HCEC 1CT (cell line): ENCODE results near the gene IQSEC2.

Experiments used
- DNase-seq: peaks from one replicate; pipeline ENCODE4 v3.0.0-alpha.2; 2017

IQSEC2 gene

DNA sequence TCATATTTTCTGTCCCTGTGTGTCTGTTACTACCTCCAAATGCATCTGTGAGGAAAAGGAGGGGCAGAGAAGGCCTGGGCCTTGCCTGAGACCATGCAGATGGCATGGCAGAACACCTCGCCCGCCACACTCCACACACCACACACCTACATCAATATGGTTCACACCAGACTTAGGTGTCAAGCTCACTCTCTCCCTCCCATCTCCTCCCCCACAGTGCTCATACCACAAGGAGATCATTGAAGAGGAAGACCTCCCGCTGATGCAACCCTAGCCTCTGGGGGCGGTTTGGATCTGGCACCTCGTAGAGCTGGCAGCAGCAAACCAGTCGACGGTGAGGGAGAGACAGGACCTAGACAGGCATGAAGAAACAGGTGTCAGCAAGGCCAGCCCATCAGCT is 39.8 kb downstream of the IQSEC2 start:
- no peak for DNase-seq

DNA sequence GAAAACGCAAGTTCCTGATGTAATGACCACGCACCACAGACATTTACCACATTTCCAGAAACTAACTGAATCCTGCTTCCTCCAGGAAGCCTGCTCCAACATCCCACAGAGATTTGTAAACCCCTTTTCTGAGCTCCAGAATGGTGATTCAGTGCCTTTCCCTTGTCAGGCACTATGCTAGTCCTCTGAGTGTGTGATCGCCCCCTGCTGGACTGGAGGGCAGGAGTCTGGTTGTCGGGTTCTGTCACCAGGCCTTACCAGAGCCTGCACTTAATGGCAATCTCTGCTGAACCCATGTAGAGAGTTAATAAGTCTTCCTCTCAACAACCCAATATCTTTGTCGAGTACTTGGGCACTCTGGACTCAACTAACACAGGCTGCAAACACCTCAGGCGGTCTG is 41.9 kb downstream of the IQSEC2 start:
- no peak for DNase-seq

- DNase-seq = no peak
Observed at GRCh38 chrX:53237056-53237455, 44.3 kb downstream of the IQSEC2 start.

DNA sequence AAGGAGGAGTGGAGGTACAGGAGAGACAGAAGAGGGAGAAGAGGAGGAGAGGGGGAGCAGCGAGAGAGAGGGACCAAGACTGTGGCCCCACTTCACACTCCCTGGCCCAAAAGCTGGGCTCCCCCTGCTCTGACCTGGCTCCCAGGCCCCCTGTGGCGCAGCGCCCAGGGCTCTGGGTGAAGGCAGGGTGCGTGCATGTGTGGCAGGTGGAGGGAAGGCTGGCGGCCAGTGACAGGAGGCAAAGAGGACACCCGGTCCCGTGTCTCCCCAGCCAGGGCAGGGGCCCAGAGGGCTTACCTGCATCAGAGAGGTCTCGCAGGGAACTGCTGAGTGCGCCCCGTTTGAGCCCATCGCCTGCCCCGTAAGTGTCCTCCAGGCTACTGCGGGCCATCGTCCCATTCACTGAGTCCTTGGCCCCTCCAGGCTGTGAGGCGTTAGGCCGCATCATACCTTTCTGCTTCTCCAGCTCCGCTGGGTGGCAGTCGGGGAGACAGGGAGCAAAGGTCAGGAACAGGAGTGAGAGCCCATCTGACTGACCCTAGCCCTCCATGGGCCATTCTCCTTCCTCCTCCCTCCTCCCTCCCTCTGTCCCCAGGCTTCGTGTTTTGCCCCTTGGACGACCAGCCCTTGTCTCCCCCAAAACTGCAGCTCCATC is 45.2 kb downstream of the IQSEC2 start:
- no peak for DNase-seq

GRCh38 chrX:53235566-53235965 is 45.8 kb downstream of the IQSEC2 start:
- no peak for DNase-seq

GRCh38 chrX:53234484-53234883 is 46.9 kb downstream of the IQSEC2 start:
- DNase-seq = no peak

DNA sequence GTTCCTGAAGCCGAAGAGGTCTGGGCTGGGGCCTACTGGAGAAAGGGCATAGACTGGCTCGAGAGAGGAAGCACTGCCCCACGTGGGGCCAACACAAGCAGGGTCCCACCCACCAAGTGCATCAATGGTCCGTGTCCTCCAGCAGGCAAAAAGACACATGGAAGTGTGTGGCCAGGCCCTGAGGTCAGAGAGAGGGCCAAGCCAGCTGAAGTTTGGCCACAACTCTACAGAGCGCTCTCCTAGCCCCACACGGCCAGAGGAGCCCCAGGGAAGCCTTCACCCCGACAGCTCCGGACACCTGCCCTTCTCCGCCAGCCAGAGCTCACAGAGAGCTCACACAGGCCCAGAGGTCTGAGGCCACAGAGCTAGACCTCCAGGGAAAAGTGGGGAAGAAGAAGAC is 47.8 kb downstream of the IQSEC2 start:
- no peak for DNase-seq

DNA sequence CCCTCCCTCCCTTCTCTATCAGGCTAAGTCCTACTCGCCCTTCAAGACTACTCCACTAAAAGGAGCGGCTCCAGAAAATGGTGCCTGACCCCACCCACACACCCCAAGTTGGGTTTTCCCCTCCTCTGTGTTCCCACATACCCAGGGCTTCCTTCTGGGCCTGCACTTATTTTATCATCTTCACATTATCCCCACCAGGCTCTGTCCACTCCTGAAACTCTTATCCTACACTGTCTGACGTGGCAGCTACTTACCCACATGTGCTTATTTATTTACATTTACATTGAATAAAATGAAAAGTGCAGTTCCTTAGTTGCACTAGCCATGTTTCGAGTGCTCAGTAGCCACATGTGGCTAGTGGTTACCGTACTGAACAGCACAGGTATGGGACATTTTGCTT is 51.3 kb downstream of the IQSEC2 start:
- no peak for DNase-seq

GRCh38 chrX:53227224-53227765 is 54.1 kb downstream of the IQSEC2 start:
- DNase-seq = no peak

GRCh38 chrX:53224860-53225797 is 56.3 kb downstream of the IQSEC2 start, which contains the start of gene KDM5C:
TSS of gene KDM5C (minus strand) at chrX:53225207. CDS start at chrX:53224889, 318 bp downstream.
- peak; percentile 82 for DNase-seq

DNA sequence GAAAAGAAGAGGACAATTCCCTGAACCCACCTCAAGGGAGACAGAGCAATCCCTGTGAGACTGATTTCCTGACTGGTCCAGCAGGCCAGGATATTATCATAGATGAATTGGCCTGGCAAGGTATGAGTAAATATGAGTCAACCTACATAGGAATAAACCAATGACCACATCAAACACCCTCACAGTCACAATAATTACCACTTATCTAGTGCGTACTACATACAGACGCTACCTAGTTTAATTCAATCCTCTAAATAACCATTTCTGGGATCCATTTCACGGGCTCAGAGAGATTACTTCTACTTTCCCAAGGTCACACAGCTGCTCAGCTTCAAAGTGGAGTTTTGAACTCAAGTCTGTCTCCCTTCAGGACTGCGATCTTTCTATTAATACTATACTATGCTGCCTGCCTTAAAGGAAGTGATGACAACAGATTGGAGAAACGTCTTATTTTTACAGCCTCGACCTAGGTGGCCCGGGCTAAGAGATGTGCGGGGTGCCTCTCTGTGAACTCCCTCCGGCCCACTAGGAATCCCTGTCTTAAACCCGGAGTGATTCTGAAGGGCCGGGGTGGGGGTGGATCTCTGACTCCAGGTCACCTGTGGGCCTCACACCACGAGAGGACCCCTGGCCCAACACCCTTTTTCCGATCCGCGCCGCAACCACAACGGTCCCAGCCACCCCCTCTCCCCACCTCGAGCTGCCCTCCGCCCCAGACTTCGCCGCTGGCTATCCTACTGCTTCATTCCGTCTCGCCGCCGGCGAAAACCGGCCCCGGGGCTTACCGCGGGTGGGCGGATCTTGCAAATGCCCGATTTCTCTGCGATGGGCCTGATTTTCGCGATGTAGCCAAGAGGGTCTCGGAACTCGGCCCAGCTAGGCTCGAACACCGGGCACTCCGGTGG is 57.2 kb downstream of the IQSEC2 start:
- peak; percentile 63 for DNase-seq

GRCh38 chrX:53223068-53223693 is 58.2 kb downstream of the IQSEC2 start:
- DNase-seq = no peak
